ENCODE measurements around the gene APBB2. TPM values are rescaled to one million over a fixed set of nuclear protein-coding genes. Genes with fewer than 3 reads are reported as not detected.
A peak's percentile ranks its signal among the peaks of the same experiment; 100 is the strongest.

The APBB2 gene
- total and polyA plus RNA-seq, 2 of the 8 experiments (the other 6 are each of a cell fraction or from before 2014, with no cell fraction given), result 58.7 to 59.4 TPM

DNA sequence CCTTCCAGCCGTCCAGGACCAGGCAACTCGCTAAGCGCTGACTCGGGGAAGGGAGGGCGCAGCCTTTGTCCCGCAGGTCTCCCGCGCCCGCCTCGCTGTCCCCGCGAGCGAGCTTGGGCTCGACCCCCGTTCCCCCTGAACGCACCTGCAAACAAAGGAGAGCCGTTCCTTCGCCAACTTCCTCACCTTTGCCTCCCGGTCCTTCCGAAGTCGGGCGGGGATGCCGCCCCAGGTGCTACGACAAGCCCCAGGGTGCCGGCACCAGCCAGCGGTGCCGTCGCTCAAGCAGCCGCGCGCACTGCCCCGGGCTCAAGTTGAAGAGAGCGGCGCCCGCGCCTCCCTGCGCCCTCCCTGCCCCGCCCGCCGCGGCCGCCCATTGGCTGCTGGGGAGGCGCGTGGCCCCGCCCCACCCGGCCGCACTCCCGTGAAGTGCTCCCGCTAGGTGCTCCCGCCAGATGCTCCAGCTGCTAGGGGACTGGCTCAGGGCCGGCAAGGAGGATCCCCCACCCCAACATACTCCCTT is 357.4 kb downstream of the APBB2 start:
- Histone ChIP-seq H2BK20ac (ENCODE audit: low read length) (no peak overlapping the region), H3K27ac (ENCODE audit: low read depth, low read length) (peak overlapping the region; percentile 86), H2AK5ac (ENCODE audit: low read depth, low read length) (no peak overlapping the region), H3K14ac (ENCODE audit: insufficient read length) (no peak overlapping the region), H4K5ac (ENCODE audit: insufficient read length, low read depth, low read length) (peak overlapping the region; percentile 98), H3K27me3 (replicated peaks in 1 of 4; ENCODE audit: control insufficient read depth in 3 of 4, extremely low read depth in 1 of 4, insufficient read depth in 3 of 4, low read length in 3 of 4) (no peaks in the 10 kb centered on the region), H3K23me2 (ENCODE audit: low read depth, low read length) (peaks cover 6% of the 10 kb centered on the region), H3K4me3 (ENCODE audit: extremely low read depth in 1 of 4, insufficient read depth in 2 of 4, low read depth in 3 of 4, low read length in 4 of 4) (peak overlapping the region; percentile 84 to 98 (median 90)), H2AFZ (ENCODE audit: low read length) (peak overlapping the region; percentile 67; the same call in 1 of the 2 replicates), H4K91ac (replicated peaks; ENCODE audit: insufficient read length, low read length) (peak overlapping the region; percentile 94), H3K56ac (replicated peaks; ENCODE audit: insufficient read length, low read depth, low read length) (peak overlapping the region; percentile 70), H3K23ac (ENCODE audit: insufficient read length) (no peak overlapping the region), H3K36me3 (ENCODE audit: control insufficient read depth in 2 of 4, insufficient read depth in 4 of 4, low read length in 3 of 4) (peaks cover 0 to 14% (median 2%) of the 10 kb centered on the region in 4 experiments; a peak in 2 of 8 replicates), H2BK12ac (ENCODE audit: low read depth, low read length) (peak overlapping the region; percentile 65; the same call in 1 of the 2 replicates), H3K18ac (ENCODE audit: extremely low read depth, low read length) (peak overlapping the region; percentile 99), H2BK15ac (ENCODE audit: low read length) (no peak overlapping the region; the same call in 1 of the 2 replicates), H2BK120ac (replicated peaks; ENCODE audit: low read depth, low read length) (no peak overlapping the region), H3K9ac (replicated peaks in 1 of 4; ENCODE audit: extremely low read depth in 1 of 4, low read depth in 3 of 4, low read length in 3 of 4) (peak overlapping the region; percentile 73 to 97 (median 94)), H4K8ac (ENCODE audit: extremely low read depth, insufficient read depth, low read length) (peak overlapping the region; percentile 98), H3K79me2 (ENCODE audit: control insufficient read depth in 1 of 2, insufficient read depth in 2 of 2, low read length in 2 of 2) (peaks cover 0 to 38% of the 10 kb centered on the region in 2 experiments; a peak in 2 of 4 replicates), H3K4ac (replicated peaks; ENCODE audit: insufficient read length, low read depth, low read length) (peak overlapping the region; percentile 81), H3K9me3 (ENCODE audit: insufficient read depth in 2 of 2, low read depth in 1 of 2, low read length in 1 of 2) (no peaks in the 10 kb centered on the region), H3K4me1 (replicated peaks in 1 of 4; ENCODE audit: control insufficient read depth in 3 of 4, insufficient read depth in 4 of 4, low read length in 3 of 4) (peaks cover 0 to 3% (median 1%) of the 10 kb centered on the region in 4 experiments; a peak in 2 of 7 replicates), H2BK5ac (ENCODE audit: low read depth, low read length) (peak overlapping the region; percentile 93; the same call in 1 of the 2 replicates), H3K4me2 (ENCODE audit: insufficient read depth in 1 of 2, low read depth in 2 of 2, low read length in 2 of 2) (peak overlapping the region; percentile 82 to 84), H4K20me1 (replicated peaks in 1 of 2; ENCODE audit: control insufficient read depth in 1 of 2, insufficient read depth in 2 of 2, low read length in 2 of 2) (peaks cover 3% of the 10 kb centered on the region in 2 experiments), H3K79me1 (ENCODE audit: low read depth, low read length) (peaks cover 7% of the 10 kb centered on the region)
- POLR2A ChIA-PET (ENCODE audit: partially characterized antibody), result interaction anchor here (1.0 to 4.0 kb wide), 7 partner anchors 10 to 400 kb away, joined by 3 to 37 read pairs (median 7); partner anchors contain the start of gene UCHL1
- no peak for FAIRE-seq
- CTCF ChIA-PET (ENCODE audit: partially characterized antibody), result interaction anchor here (1.0 to 6.3 kb wide), 5 partner anchors 15 to 120 kb away, joined by 3 to 71 read pairs (median 3); no protein-coding TSS in a partner anchor
- 3% methylated on average over 31 of the region's 51 CpGs; no CpG with 5 or more reads in 1 of the 2 experiments for WGBS, 2 experiments (ENCODE audit: extremely low coverage in 1 of 2, insufficient coverage in 1 of 2, insufficient read length in 1 of 2, insufficient replicate concordance in 2 of 2, low coverage in 1 of 2, low lambda C conversion rate in 2 of 2, missing lambda C conversion rate in 1 of 2)
- peak; percentile 63 to 90 for DNase-seq (ENCODE audit: low read depth in 1 of 2, low spot score in 2 of 2)
- no peak for TF ChIP-seq EP300 (IDR thresholded peaks at IDR 0.05; ENCODE audit: borderline replicate concordance in 1 of 2, low read depth in 2 of 2, low read length in 2 of 2)
- peak; percentile 98 for TF ChIP-seq PHF8 (conservative IDR thresholded peaks at IDR 0.05; ENCODE audit: low read depth, low read length)
- TF ChIP-seq SIRT6 (IDR thresholded peaks at IDR 0.05; ENCODE audit: low read length), result no peak
- TF ChIP-seq NANOG (IDR thresholded peaks at IDR 0.05; ENCODE audit: insufficient read depth, low read depth, low read length, poor library complexity, severe bottlenecking), result peak; percentile 7
- peak; percentile 55; the same call in 1 of the 2 replicates for TF ChIP-seq RBBP5 (IDR thresholded peaks at IDR 0.05; ENCODE audit: borderline replicate concordance, low read depth, low read length)
- TF ChIP-seq TAF1 (IDR thresholded peaks at IDR 0.05; ENCODE audit: low read depth, low read length), result peak; percentile 89
- TF ChIP-seq, protein P1, sequence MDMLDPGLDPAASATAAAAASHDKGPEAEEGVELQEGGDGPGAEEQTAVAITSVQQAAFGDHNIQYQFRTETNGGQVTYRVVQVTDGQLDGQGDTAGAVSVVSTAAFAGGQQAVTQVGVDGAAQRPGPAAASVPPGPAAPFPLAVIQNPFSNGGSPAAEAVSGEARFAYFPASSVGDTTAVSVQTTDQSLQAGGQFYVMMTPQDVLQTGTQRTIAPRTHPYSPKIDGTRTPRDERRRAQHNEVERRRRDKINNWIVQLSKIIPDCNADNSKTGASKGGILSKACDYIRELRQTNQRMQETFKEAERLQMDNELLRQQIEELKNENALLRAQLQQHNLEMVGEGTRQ (IDR thresholded peaks at IDR 0.05; ENCODE audit: low read length), result peak; percentile 27; the same call in 1 of the 2 replicates
- peak; percentile 72 for TF ChIP-seq TBP (IDR thresholded peaks at IDR 0.05; ENCODE audit: low read depth, low read length)
- TF ChIP-seq RAD21 (IDR thresholded peaks at IDR 0.05 in 1 of 2, conservative IDR thresholded peaks at IDR 0.05 in 1 of 2; ENCODE audit: low read depth in 2 of 2, low read length in 2 of 2), result no peak
- peak; percentile 62; the same call in 1 of the 2 replicates for TF ChIP-seq KDM1A (IDR thresholded peaks at IDR 0.05; ENCODE audit: borderline replicate concordance, low read length)

Data from H1 (cell line).